Fibroblast of lung (primary cell): ENCODE data around the gene SDCBP2. TPM values are rescaled to one million over a fixed set of nuclear protein-coding genes. Genes with fewer than 3 reads are reported as not detected.

ENCODE experiments used
- DNase-seq, 2 donors: peaks; one replicate each; pipeline versions ENCODE4 v3.0.0 to v3.0.0-alpha.2; 2010; ENCODE audit warnings: low read depth in 2 of 2
- H2AFZ ChIP-seq: 2 replicates; pipeline ENCODE4 v1.5.1; 2012; ENCODE audit warnings: low read length, control low read depth, inconsistent platforms
- H3K27ac ChIP-seq: 2 replicates; pipeline ENCODE4 v1.5.1; 2011; ENCODE audit warnings: low read length, control low read depth; ENCODE audit not compliant: insufficient read depth
- H3K27me3 ChIP-seq: 2 replicates; pipeline ENCODE4 v1.5.1; 2011; ENCODE audit warnings: mild to moderate bottlenecking, low read length; ENCODE audit not compliant: control insufficient read depth, insufficient read depth
- H3K36me3 ChIP-seq: 2 replicates; pipeline ENCODE4 v1.5.1; 2011; ENCODE audit warnings: low read length; ENCODE audit not compliant: control insufficient read depth, insufficient read depth
- H3K4me1 ChIP-seq: 2 replicates; pipeline ENCODE4 v1.5.1; 2011; ENCODE audit warnings: low read length; ENCODE audit not compliant: control insufficient read depth, insufficient read depth; ENCODE audit errors: extremely low read depth
- H3K4me2 ChIP-seq: 2 replicates; pipeline ENCODE4 v1.5.1; 2011; ENCODE audit warnings: low read length, control low read depth; ENCODE audit not compliant: insufficient read depth; ENCODE audit errors: extremely low read depth
- H3K4me3 ChIP-seq, 4 experiments: fragments of 200-600 bp in 1 of 4; sonication (generic) in 1 of 4; replicated peaks in 1 of 4; 2 replicates each; pipeline ENCODE4 v1.5.1; 2011 to 2016; ENCODE audit warnings: low read length in 4 of 4, low read depth in 3 of 4, mild to moderate bottlenecking in 3 of 4, control low read depth in 2 of 4, inconsistent platforms in 1 of 4, mixed read lengths in 1 of 4; ENCODE audit not compliant: insufficient read depth in 1 of 4; ENCODE audit errors: control extremely low read depth in 1 of 4
- H3K79me2 ChIP-seq: 2 replicates; pipeline ENCODE4 v1.5.1; 2012; ENCODE audit warnings: mild to moderate bottlenecking, low read length, inconsistent platforms; ENCODE audit not compliant: control insufficient read depth, insufficient read depth
- H3K9ac ChIP-seq: 2 replicates; pipeline ENCODE4 v1.5.1; 2011; ENCODE audit warnings: mild to moderate bottlenecking, low read length, control low read depth; ENCODE audit not compliant: insufficient read depth
- H3K9me3 ChIP-seq: 2 replicates; pipeline ENCODE4 v1.5.1; 2012; ENCODE audit warnings: low read depth, low read length; ENCODE audit not compliant: control insufficient read depth, insufficient read depth
- H4K20me1 ChIP-seq: 2 replicates; pipeline ENCODE4 v1.5.1; 2011; ENCODE audit warnings: low read length; ENCODE audit not compliant: control insufficient read depth, insufficient read depth; ENCODE audit errors: extremely low read depth
- EZH2 ChIP-seq: IDR thresholded peaks from 2 replicates; pipeline ENCODE4 v1.5.1; 2012; ENCODE audit warnings: low read length, control low read depth, mild to moderate bottlenecking; ENCODE audit errors: missing control alignments
- polyA plus RNA-seq, 2 donors: library from polyadenylated mRNA; depleted of rRNA in 1 of 2; stranded (reverse) in 1 of 2; unstranded in 1 of 2; fragments of >200 nt; gene quantifications; 2 replicates each; pipeline ENCODE4 v1.2.1, GENCODE V29; 2011 to 2012; ENCODE audit warnings: missing spikeins in 1 of 2
- total RNA-seq: library from RNA; depleted of rRNA; stranded (reverse); fragments of >200 nt; gene quantifications from 2 replicates; pipeline ENCODE4 v1.2.1, GENCODE V29; 2014
- TF ChIP-seq, protein P1 (sequence below), 2 donors: IDR thresholded peaks in 1 of 2; conservative IDR thresholded peaks in 1 of 2; 1 replicate in 1 of 2; 2 replicates in 1 of 2; pipeline ENCODE4 v1.5.1; 2011 to 2012; ENCODE audit warnings: low read length in 2 of 2, control low read depth in 1 of 2, inconsistent platforms in 1 of 2, low read depth in 1 of 2, mild to moderate bottlenecking in 1 of 2

Gene SDCBP2
- total and polyA plus RNA-seq, 2 donors (not counting 1 experiment from before 2014, with no cell fraction given), result 0.78 to 2.1 TPM

DNA sequence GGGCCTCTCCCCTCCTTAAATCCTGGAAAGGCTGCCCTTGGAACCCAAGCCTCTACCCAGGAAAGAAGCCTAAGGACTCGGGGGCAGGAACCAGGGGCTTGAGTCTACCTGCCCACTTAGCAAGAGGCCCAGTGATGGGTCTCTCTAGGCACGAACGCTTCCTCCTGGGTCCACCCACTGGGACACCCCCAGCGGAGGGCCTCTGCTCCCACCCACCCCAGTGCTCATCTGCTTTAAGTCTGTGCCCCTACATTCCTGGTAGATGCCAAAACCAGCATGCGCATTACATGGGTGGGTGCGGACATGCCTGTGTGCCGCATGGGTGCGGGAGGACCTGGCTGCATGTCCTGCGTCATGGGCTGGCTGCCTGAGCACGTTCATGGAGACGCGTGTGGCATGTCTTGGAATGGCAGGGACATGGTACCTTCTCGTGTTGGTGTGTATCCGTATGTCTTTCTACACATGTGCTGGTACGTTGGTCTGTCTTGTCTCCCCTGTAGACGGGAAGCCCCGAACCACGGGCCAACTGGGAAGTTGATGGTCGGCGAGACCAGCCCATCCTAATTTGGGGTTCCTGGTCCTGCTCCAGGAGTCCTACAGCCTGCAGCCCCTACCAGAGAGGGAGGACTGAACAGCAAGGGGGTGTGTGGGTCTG lies 33.5 kb downstream of the SDCBP2 start:
- H3K4me2 ChIP-seq, result no peak overlapping the region
- no peaks in the 10 kb centered on the region for H3K36me3 ChIP-seq
- no peaks in the 10 kb centered on the region for H3K79me2 ChIP-seq
- no peak for DNase-seq
- no peak overlapping the region for H2AFZ ChIP-seq
- H3K27me3 ChIP-seq, result no peaks in the 10 kb centered on the region
- no peak overlapping the region for H3K4me3 ChIP-seq
- no peak overlapping the region for H3K27ac ChIP-seq
- TF ChIP-seq, protein P1, sequence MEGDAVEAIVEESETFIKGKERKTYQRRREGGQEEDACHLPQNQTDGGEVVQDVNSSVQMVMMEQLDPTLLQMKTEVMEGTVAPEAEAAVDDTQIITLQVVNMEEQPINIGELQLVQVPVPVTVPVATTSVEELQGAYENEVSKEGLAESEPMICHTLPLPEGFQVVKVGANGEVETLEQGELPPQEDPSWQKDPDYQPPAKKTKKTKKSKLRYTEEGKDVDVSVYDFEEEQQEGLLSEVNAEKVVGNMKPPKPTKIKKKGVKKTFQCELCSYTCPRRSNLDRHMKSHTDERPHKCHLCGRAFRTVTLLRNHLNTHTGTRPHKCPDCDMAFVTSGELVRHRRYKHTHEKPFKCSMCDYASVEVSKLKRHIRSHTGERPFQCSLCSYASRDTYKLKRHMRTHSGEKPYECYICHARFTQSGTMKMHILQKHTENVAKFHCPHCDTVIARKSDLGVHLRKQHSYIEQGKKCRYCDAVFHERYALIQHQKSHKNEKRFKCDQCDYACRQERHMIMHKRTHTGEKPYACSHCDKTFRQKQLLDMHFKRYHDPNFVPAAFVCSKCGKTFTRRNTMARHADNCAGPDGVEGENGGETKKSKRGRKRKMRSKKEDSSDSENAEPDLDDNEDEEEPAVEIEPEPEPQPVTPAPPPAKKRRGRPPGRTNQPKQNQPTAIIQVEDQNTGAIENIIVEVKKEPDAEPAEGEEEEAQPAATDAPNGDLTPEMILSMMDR (conservative IDR thresholded peaks at IDR 0.05 in 1 of 2, IDR thresholded peaks at IDR 0.05 in 1 of 2; ENCODE audit: low read depth in 1 of 2, low read length in 2 of 2), result no peak
- TF ChIP-seq EZH2, result no peak
- H4K20me1 ChIP-seq, result no peaks in the 10 kb centered on the region
- no peak overlapping the region for H3K9ac ChIP-seq
- H3K4me1 ChIP-seq, result peaks cover under 1% of the 10 kb centered on the region
- H3K9me3 ChIP-seq, result no peaks in the 10 kb centered on the region

DNA sequence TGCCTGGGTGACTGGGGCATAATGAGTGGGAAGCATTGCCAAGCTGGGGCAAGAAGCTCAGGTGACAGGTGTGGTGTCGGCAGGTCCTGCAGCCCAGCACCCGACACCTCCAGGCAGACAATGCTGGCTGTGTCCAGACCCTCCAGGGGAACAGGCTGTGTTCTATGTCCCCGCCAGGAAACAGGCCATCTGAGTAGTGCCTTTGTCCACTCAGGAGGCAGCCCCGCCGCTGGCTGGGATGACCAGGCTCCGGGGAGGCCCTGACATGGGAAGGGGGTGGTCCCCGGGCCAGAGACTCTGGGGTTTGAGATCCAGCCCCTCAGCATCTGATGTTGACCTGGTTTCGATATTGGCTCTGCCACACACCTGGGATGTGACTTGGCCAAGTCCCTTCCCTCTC lies 34.4 kb downstream of the SDCBP2 start:
- no peak overlapping the region for H3K9ac ChIP-seq
- H3K79me2 ChIP-seq, result no peaks in the 10 kb centered on the region
- no peaks in the 10 kb centered on the region for H3K27me3 ChIP-seq
- no peaks in the 10 kb centered on the region for H3K9me3 ChIP-seq
- H3K36me3 ChIP-seq, result no peaks in the 10 kb centered on the region
- no peak overlapping the region for H3K4me2 ChIP-seq
- no peaks in the 10 kb centered on the region for H4K20me1 ChIP-seq
- H3K4me1 ChIP-seq, result no peaks in the 10 kb centered on the region
- no peak overlapping the region for H3K4me3 ChIP-seq
- no peak for TF ChIP-seq EZH2
- TF ChIP-seq, protein P1 (conservative IDR thresholded peaks at IDR 0.05 in 1 of 2, IDR thresholded peaks at IDR 0.05 in 1 of 2; ENCODE audit: low read depth in 1 of 2, low read length in 2 of 2), result no peak
- no peak overlapping the region for H2AFZ ChIP-seq
- DNase-seq, result no peak
- H3K27ac ChIP-seq, result no peak overlapping the region

DNA sequence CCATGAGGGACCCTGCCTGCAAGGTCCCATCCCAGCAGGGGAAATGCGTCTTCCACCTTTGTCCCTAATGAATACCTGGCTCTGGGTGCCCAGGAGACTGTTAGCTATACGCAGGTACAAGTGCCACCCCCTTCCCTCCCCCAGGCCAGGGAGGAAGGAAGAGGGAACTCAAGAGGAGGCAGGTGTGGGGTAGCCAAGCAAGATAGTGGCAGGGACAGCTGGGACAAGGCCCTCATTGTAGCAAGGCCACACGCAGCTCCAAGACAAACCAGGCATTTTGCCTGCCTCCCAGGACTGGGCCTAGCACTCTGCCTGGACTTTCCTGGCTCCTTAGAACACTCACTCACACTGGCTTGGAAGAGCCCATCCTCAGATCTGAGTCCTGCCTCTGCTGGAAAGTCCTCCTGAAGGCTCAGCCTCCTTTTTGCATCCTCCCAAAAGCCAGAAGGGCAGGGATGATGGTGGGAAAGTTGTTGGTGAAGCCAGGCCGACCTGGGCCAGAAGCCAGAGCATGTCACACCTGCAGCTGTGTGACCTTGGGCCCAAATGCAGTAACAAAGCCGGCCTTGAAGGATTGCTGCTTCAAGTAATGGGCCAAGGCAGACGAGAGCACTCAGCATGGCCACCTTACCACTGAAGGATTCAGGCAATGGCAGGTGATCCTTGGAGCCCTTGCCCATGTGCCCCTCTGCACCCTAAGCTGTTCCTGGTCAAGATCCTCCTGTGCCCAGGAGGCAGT lies 35.1 kb downstream of the SDCBP2 start:
- no peaks in the 10 kb centered on the region for H4K20me1 ChIP-seq
- no peaks in the 10 kb centered on the region for H3K4me1 ChIP-seq
- TF ChIP-seq, protein P1 (conservative IDR thresholded peaks at IDR 0.05 in 1 of 2, IDR thresholded peaks at IDR 0.05 in 1 of 2; ENCODE audit: low read depth in 1 of 2, low read length in 2 of 2), result no peak
- TF ChIP-seq EZH2, result no peak
- H3K9me3 ChIP-seq, result no peaks in the 10 kb centered on the region
- H2AFZ ChIP-seq, result no peak overlapping the region
- no peaks in the 10 kb centered on the region for H3K36me3 ChIP-seq
- H3K27me3 ChIP-seq, result no peaks in the 10 kb centered on the region
- no peak overlapping the region for H3K4me2 ChIP-seq
- H3K4me3 ChIP-seq, result no peak overlapping the region
- no peaks in the 10 kb centered on the region for H3K79me2 ChIP-seq
- no peak overlapping the region for H3K9ac ChIP-seq
- DNase-seq, result no peak
- H3K27ac ChIP-seq, result no peak overlapping the region
